ENCODE measurements around the gene VRK3. TPM values are rescaled to one million over a fixed set of nuclear protein-coding genes. Genes with fewer than 3 reads are reported as not detected.
"Not testable (repeated sequence)": the region's sequence is repeated elsewhere in the genome, so short reads cannot be mapped to it uniquely, and the experiment has no call there.

Gene VRK3
- 10 to 100 TPM in 11 of 12 donors, not detected in 1; 15.8 to 31.7 (median 19.8) TPM for polyA plus RNA-seq (ENCODE audit: insufficient read length in 12 of 12)
- long read RNA-seq, donor 1, transcript VRK3-217 (15 exons, 2,126 nt), result major isoform, 5 of 17 reads
- long read RNA-seq, donor 1, transcript VRK3-208 (1 exons, 2,197 nt), result major isoform, 5 of 17 reads
- long read RNA-seq, donor 1, partial matches to known transcripts, result 0 of 17 reads
- long read RNA-seq, donor 1, other reads (novel, unspliced or antisense), result 0 of 17 reads
- long read RNA-seq, donor 2, partial matches to known transcripts, result 0 of 5 reads
- long read RNA-seq, donor 2, other reads (novel, unspliced or antisense), result 0 of 5 reads
- long read RNA-seq, donor 3, result 0 reads
- long read RNA-seq, donor 4, partial matches to known transcripts, result 0 of 3 reads
- long read RNA-seq, donor 4, other reads (novel, unspliced or antisense), result 0 of 3 reads
- long read RNA-seq, donor 5, partial matches to known transcripts, result 0 of 1 reads
- long read RNA-seq, donor 5, other reads (novel, unspliced or antisense), result 0 of 1 reads
- long read RNA-seq, donor 6, partial matches to known transcripts, result 0 of 2 reads
- long read RNA-seq, donor 6, other reads (novel, unspliced or antisense), result 0 of 2 reads
- long read RNA-seq, donor 7, partial matches to known transcripts, result 0 of 5 reads
- long read RNA-seq, donor 7, other reads (novel, unspliced or antisense), result 0 of 5 reads
- long read RNA-seq, donor 8, partial matches to known transcripts, result 0 of 7 reads
- long read RNA-seq, donor 8, other reads (novel, unspliced or antisense), result 0 of 7 reads
- long read RNA-seq, donor 9, partial matches to known transcripts, result 0 of 1 reads
- long read RNA-seq, donor 9, other reads (novel, unspliced or antisense), result 0 of 1 reads
- long read RNA-seq, donor 10, partial matches to known transcripts, result 0 of 6 reads
- long read RNA-seq, donor 10, other reads (novel, unspliced or antisense), result 0 of 6 reads
- long read RNA-seq, donor 11, partial matches to known transcripts, result 0 of 9 reads
- long read RNA-seq, donor 11, other reads (novel, unspliced or antisense), result 0 of 9 reads

GRCh38 chr19:50025022-50025793 is at the start of gene VRK3:
Gene VRK3 (minus strand): TSS chr19:50025372. CDS start chr19:50016162, 9,210 bp downstream.
- DNase-seq, result peak; percentile 100

GRCh38 chr19:50068382-50068781 is 43.2 kb upstream of the VRK3 start:
- not testable (repeated sequence) for DNase-seq

DNA sequence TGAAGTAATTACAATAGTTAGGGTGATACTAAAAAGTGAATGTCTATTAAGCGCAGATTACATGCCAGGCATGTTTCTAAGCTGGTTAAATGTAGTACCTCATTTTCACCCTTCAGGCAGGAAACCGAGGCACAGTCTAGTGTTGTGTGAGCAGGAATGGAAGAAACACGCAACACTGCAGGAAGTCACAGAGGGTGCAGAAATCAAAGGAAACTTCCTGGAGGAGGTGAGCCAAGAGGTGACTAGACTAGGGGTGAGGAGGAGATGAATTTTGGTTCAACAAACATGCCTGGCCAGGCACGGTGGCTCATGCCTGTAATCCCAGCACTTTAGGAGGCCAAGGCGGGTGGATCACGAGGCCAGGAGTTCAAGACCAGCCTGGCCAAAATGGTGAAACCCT is 42.4 kb upstream of the VRK3 start:
- DNase-seq, result no peak

GRCh38 chr19:50065938-50066337 is 40.8 kb upstream of the VRK3 start:
- DNase-seq, result no peak

DNA sequence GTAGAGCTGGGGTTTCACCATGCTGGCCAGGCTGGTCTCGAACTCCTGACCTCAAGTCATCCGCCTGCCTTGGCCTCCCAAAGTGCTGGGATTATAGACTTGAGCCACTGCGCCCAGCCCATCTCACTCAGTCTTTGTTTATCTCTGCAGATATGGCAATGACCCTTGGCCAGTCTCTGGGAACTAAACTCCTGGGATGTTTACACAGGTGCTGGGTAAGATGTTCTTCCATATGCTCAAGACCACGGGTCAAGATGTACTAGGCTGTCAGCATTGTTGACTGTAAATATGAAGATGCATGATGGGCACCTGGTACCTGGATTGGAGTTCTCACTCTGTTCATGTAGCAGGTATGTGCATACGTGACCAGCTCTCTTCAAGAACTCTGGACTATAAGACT is 36.5 kb upstream of the VRK3 start:
- DNase-seq, result no peak

DNA sequence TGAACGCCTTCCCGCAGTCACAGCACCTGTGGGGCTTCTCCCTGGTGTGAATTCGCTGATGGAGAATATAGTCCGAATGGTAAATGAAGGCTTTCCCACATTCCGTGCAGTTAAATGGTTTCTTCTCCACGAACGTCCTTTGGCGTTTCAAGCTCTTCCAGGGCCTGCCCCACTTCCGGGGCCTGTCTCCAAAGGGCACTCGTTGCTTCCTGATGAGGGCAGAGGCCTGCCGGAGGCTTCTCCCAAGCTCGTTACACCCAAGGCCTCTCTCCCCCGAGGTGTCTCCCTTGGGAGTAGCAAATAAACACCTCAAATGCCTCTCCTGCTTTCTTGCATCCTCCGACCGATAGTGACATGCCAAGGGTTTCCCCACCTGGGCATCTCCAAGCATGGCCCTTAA is 34.9 kb upstream of the VRK3 start:
- DNase-seq, result no peak

DNA sequence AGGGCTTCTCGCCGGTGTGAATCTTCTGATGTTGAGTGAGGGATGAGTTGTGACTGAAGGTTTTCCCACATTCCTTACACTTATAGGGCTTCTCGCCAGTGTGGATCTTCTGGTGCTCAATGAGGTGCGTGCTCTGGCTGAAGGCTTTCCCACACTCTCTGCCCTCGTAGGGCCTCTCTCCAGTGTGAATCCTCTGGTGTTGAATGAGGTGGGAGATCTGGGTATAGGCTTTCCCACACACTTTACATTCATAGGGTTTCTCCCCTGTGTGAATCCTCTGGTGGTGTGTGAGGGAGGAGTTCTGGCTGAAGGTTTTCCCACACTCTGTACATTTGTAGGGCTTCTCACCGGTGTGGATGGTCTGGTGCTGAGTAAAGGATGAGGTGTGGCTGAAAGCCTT is 33.9 kb upstream of the VRK3 start:
- no peak for DNase-seq

GRCh38 chr19:50058425-50058824 is 33.3 kb upstream of the VRK3 start:
- no peak for DNase-seq

- no peak for DNase-seq
These were observed 27.9 kb upstream of the VRK3 start for GRCh38 chr19:50053119-50053518.

- DNase-seq, result no peak
These were observed 26.8 kb upstream of the VRK3 start for GRCh38 chr19:50051964-50052363.

GRCh38 chr19:50051228-50051895 is 26.2 kb upstream of the VRK3 start:
- DNase-seq, result not testable (repeated sequence)

DNA sequence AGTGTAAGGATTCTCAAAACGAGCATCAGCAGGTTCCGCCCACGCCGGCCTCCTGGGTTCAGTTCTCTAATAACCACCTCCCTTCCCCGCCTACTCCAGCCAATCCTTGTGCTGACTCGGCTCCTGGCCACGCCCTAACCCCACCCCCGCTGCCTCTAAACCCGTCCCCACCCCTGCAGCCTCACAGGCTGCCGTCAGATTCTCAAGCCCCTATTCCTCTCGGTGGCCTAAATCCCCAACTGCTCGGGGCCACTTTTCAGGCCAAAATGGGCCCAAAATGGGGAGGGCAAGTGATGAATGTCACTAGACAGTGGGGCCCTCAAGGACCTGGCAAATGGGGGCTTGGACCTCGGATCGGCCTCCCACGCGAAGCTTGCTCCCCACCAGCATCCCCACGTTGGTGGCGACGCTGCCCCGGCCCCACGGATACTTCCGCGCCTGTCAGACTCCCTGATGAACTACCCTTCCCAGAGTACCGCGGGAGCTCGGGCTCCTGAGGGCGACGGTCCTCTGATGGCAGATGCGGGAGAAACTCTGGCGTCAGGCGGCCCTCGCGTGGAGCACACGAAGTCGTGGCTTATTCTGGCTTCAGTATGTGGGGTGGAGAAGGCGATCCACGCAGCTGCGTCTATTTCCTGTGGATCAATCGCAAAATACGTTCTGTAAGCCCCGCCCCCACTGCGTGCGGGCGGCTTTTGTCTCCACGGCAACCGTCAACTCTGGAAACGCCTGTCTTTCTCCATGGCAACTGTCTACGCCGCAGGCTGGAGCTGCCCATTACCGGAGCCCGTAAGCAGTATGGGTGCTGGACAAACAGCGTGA is 25.4 kb upstream of the VRK3 start:
- DNase-seq, result peak; percentile 62

DNA sequence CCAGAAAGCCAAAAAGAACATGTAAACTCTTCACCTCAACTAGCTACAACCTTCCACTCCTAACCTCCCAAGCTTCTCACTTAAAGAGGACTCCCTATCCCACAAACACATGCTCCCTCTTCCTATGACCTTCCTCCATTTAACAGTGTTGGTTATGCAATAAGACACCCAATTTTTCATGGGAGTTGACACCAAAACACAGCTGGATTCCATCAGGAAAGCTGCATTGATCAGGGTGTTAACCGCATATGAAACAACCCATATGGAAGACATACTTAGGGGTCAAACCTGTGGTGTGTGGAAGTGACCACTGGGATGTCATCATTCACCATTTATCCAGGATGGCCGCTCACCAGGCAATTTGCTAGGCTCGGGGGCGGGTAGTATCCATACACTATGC is 22.5 kb upstream of the VRK3 start:
- no peak for DNase-seq

GRCh38 chr19:50046649-50047503 is 21.7 kb upstream of the VRK3 start:
- no peak for DNase-seq

DNA sequence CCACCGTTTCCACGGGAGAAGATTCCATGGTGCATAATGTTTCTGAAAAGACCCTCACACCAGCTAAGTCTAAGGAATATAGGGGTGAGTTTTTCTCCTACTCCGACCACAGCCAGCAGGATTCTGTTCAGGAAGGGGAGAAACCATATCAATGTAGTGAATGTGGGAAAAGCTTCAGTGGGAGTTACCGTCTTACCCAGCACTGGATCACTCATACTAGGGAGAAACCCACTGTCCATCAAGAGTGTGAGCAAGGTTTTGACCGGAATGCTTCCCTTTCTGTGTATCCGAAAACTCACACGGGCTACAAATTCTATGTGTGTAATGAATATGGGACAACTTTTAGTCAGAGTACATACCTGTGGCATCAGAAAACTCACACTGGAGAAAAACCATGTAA is 19.8 kb upstream of the VRK3 start:
- no peak for DNase-seq

DNA sequence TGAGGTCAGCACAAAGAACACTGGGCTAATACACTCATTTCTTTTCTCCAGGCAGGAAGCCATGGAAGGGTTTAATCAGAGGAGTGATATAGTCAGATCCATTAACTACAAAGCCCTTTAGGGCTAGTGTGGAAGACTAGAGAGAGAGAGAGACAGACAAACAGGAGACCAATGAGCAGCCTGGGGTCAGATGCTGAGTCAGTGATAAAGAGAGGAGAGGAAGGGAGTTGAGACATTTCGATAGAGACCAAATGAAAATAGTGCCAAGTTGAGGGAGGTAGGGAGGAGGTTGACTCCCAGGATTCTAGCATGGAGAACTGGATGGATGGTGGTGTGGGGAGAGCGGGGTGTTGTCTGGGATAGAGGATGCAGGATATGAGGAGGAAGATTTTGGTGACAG is 18.8 kb upstream of the VRK3 start:
- DNase-seq, result no peak

- no peak for DNase-seq
These were observed 17.3 kb upstream of the VRK3 start for GRCh38 chr19:50042363-50043024.

DNA sequence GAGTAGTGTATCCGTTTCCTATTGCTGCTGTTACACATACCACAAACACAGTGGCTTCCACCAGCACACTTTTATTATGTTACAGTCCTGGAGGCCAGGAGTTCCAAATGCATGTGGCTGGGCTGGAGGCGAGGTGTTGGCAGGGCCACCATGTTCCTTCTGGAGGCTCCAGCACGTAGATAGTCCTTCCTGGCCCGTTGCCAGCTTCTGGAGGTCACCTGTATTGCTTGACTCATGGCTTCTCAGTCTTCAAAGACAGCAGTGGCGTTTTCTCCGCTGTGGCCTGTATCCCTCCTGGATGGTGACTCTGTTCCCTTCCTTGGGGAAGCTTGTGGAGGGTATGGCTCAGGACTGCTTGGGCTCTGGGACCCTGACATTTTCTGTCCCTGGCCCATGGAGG is 15.8 kb upstream of the VRK3 start:
- DNase-seq, result no peak

GRCh38 chr19:50039968-50040367 is 14.8 kb upstream of the VRK3 start:
- DNase-seq, result no peak

All from muscle of arm (tissue), 14 donors.